NCI-H2081 (cell line): ENCODE results near the gene GRM4.
A peak's percentile ranks its signal among the peaks of the same experiment; 100 is the strongest.

Experiments used
- DNase-seq, 2 experiments: peaks; one replicate each; lab custom pipeline; 2025; lab: John Stamatoyannopoulos, UW

Gene GRM4

GRCh38 chr6:33994472-33995308 lies 151.2 kb downstream of the GRM4 start:
- DNase-seq, result peak; percentile 55 to 76

GRCh38 chr6:33993653-33994471 lies 152.0 kb downstream of the GRM4 start:
- no peak for DNase-seq

GRCh38 chr6:33993091-33993490 lies 152.8 kb downstream of the GRM4 start:
- no peak for DNase-seq

- no peak for DNase-seq
These were observed 153.7 kb downstream of the GRM4 start for GRCh38 chr6:33992191-33992590.

- DNase-seq, result no peak
These were observed 154.3 kb downstream of the GRM4 start for GRCh38 chr6:33991610-33992009.

GRCh38 chr6:33990061-33990541 lies 155.8 kb downstream of the GRM4 start:
- no peak for DNase-seq

GRCh38 chr6:33989016-33989854 lies 156.7 kb downstream of the GRM4 start:
- DNase-seq, result no peak

- peak; percentile 95 to 97 for DNase-seq
These were observed 157.5 kb downstream of the GRM4 start for GRCh38 chr6:33988121-33989015.

- peak; percentile 69 to 79 for DNase-seq
These were observed 158.3 kb downstream of the GRM4 start for GRCh38 chr6:33987531-33988021.

GRCh38 chr6:33985947-33986346 lies 159.9 kb downstream of the GRM4 start:
- no peak for DNase-seq

GRCh38 chr6:33985313-33985751 lies 160.6 kb downstream of the GRM4 start:
- no peak for DNase-seq

- no peak for DNase-seq
These were observed 161.2 kb downstream of the GRM4 start for GRCh38 chr6:33984466-33985312.

GRCh38 chr6:33983721-33984465 lies 162.0 kb downstream of the GRM4 start:
- DNase-seq, result no peak

GRCh38 chr6:33983109-33983716 lies 162.7 kb downstream of the GRM4 start:
- DNase-seq, result no peak

- DNase-seq, result no peak
These were observed 164.0 kb downstream of the GRM4 start for GRCh38 chr6:33981861-33982260.

- DNase-seq, result no peak
These were observed 164.5 kb downstream of the GRM4 start for GRCh38 chr6:33981421-33981820.

- no peak for DNase-seq
These were observed 165.4 kb downstream of the GRM4 start for GRCh38 chr6:33980176-33981175.
